OCI-LY7 (cell line): ENCODE results near the gene COL20A1. TPM values are rescaled to one million over a fixed set of nuclear protein-coding genes. Genes with fewer than 3 reads are reported as not detected.

Experiments used
- BruUV-seq: library from RNA; stranded (reverse); fragments of 400-500 nt; replicated peaks from 2 replicates; lab custom pipeline; 2021; lab: Mats Ljungman, UMichigan
- CTCF ChIA-PET: fragments of 300-600 bp; sonication (Branson Sonifier 250); formaldehyde crosslinking; loops from one replicate; lab custom pipeline; 2022; ENCODE audit warnings: antibody characterized with exemption; ENCODE audit not compliant: unreplicated experiment; lab: Charles Lee
- POLR2A ChIA-PET: fragments of 300-600 bp; sonication (Branson Sonifier 250); formaldehyde crosslinking; loops from one replicate; lab custom pipeline; 2022; ENCODE audit warnings: antibody characterized with exemption; lab: Charles Lee
- DNase-seq: peaks from one replicate; pipeline ENCODE4 v3.0.0-alpha.2; 2015; ENCODE audit warnings: low spot score
- H2AFZ ChIP-seq: fragments of 200-600 bp; sonication (generic), shearing (Covaris generic); 2 replicates; pipeline ENCODE4 v1.6.1; 2014; ENCODE audit warnings: mild to moderate bottlenecking, antibody characterized with exemption, low read length, moderate library complexity
- H3K27ac ChIP-seq: fragments of 200-600 bp; sonication (generic); 2 replicates; pipeline ENCODE4 v1.5.1; 2014; ENCODE audit warnings: mixed run types, low read depth, mild to moderate bottlenecking, moderate library complexity, low read length, inconsistent platforms; ENCODE audit not compliant: poor library complexity, severe bottlenecking
- H3K36me3 ChIP-seq: fragments of 200-600 bp; sonication (generic); 2 replicates; pipeline ENCODE4 v1.6.1; 2014; ENCODE audit warnings: mild to moderate bottlenecking, antibody characterized with exemption, low read length, moderate library complexity, mixed read lengths; ENCODE audit not compliant: insufficient read depth
- H3K4me1 ChIP-seq: fragments of 200-600 bp; sonication (generic); 2 replicates; pipeline ENCODE4 v1.5.1; 2014; ENCODE audit warnings: mild to moderate bottlenecking, low read length; ENCODE audit not compliant: insufficient read depth, poor library complexity, severe bottlenecking
- H3K4me2 ChIP-seq: fragments of 200-600 bp; sonication (generic); 2 replicates; pipeline ENCODE4 v1.6.1; 2014; ENCODE audit warnings: mild to moderate bottlenecking, low read length
- H3K4me3 ChIP-seq: fragments of 200-600 bp; sonication (generic); 2 replicates; pipeline ENCODE4 v1.5.1; 2014; ENCODE audit warnings: mild to moderate bottlenecking, low read depth, low read length; ENCODE audit not compliant: poor library complexity, severe bottlenecking
- H3K79me2 ChIP-seq: fragments of 200-600 bp; sonication (generic); 2 replicates; pipeline ENCODE4 v1.6.1; 2016; ENCODE audit warnings: low read depth, mild to moderate bottlenecking, low read length, moderate library complexity, mixed read lengths; ENCODE audit not compliant: insufficient read depth
- H3K9me2 ChIP-seq: fragments of 200-600 bp; sonication (generic); 2 replicates; pipeline ENCODE4 v1.6.1; 2016; ENCODE audit warnings: mild to moderate bottlenecking, low read length, mixed read lengths; ENCODE audit not compliant: insufficient read depth
- H3K9me3 ChIP-seq: fragments of 200-600 bp; sonication (generic); 2 replicates; pipeline ENCODE4 v1.6.1; 2014; ENCODE audit warnings: mild to moderate bottlenecking, mixed run types, low read length, mixed read lengths
- H4K20me1 ChIP-seq: fragments of 200-600 bp; sonication (generic); 2 replicates; pipeline ENCODE4 v1.6.1; 2014; ENCODE audit warnings: mild to moderate bottlenecking, antibody characterized with exemption, low read length, moderate library complexity, mixed read lengths; ENCODE audit not compliant: insufficient read depth
- EZH2phosphoT487 ChIP-seq: fragments of 200-600 bp; sonication (generic); IDR thresholded peaks from 2 replicates; pipeline ENCODE4 v1.6.1; 2018; ENCODE audit warnings: low read depth, borderline replicate concordance, mild to moderate bottlenecking, mixed run types, antibody characterized with exemption, low read length, moderate library complexity, mixed read lengths
- intact Hi-C: fragments of 100-400 bp; cut with micrococcal nuclease; formaldehyde crosslinking; loops from one replicate; pipeline ENCODE4 v1.10.0; 2022; ENCODE audit not compliant: unreplicated experiment
- total RNA-seq, 2 experiments: library from RNA; depleted of rRNA in 1 of 2; stranded (reverse); fragments of >200 nt in 1 of 2; shearing (Covaris generic) in 1 of 2; gene quantifications; 2 replicates each; pipeline ENCODE4 v1.2.3, GENCODE V29; 2014 to 2022
- TF ChIP-seq, protein P1 (sequence below): fragments of 200-600 bp; sonication (generic); conservative IDR thresholded peaks from 2 replicates; pipeline ENCODE4 v1.5.1; 2014; ENCODE audit warnings: mild to moderate bottlenecking, antibody characterized with exemption, low read length, moderate library complexity, mixed read lengths

The COL20A1 gene
- total RNA-seq, 2 experiments from 2014 or later: 0.15 TPM; not detected in 1

DNA sequence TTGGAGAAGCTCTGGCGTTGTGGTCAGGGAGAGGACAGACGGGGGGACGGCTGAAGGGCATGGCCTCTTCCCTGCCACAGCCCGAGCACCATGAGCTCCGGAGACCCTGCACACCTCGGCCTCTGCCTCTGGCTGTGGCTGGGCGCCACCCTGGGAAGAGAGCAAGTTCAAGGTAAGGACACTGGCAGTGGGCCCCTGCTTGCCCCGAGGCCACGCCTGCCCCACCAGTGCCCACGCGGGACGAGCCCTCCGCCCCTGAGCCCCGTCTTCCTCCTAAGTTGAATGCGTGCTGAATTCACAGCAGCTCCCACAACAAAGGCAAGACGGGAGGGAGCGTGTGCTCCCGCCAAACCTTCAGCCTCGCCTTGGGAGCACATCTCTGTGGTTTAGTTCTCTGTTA lies 2.0 kb downstream of the COL20A1 start:
- no peaks in the 10 kb centered on the region for H3K9me2 ChIP-seq
- intact Hi-C loops: no loop called here
- no peak overlapping the region for H3K27ac ChIP-seq
- H4K20me1 ChIP-seq: no peaks in the 10 kb centered on the region
- no TSS peak for BruUV-seq
- TF ChIP-seq, protein P1, sequence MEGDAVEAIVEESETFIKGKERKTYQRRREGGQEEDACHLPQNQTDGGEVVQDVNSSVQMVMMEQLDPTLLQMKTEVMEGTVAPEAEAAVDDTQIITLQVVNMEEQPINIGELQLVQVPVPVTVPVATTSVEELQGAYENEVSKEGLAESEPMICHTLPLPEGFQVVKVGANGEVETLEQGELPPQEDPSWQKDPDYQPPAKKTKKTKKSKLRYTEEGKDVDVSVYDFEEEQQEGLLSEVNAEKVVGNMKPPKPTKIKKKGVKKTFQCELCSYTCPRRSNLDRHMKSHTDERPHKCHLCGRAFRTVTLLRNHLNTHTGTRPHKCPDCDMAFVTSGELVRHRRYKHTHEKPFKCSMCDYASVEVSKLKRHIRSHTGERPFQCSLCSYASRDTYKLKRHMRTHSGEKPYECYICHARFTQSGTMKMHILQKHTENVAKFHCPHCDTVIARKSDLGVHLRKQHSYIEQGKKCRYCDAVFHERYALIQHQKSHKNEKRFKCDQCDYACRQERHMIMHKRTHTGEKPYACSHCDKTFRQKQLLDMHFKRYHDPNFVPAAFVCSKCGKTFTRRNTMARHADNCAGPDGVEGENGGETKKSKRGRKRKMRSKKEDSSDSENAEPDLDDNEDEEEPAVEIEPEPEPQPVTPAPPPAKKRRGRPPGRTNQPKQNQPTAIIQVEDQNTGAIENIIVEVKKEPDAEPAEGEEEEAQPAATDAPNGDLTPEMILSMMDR: no peak
- no peak for TF ChIP-seq EZH2phosphoT487
- DNase-seq: no peak
- H3K4me3 ChIP-seq: no peak overlapping the region
- H3K36me3 ChIP-seq: no peaks in the 10 kb centered on the region
- H2AFZ ChIP-seq: no peak overlapping the region
- no peaks in the 10 kb centered on the region for H3K9me3 ChIP-seq
- no peaks in the 10 kb centered on the region for H3K4me1 ChIP-seq
- H3K4me2 ChIP-seq: no peak overlapping the region
- H3K79me2 ChIP-seq: no peaks in the 10 kb centered on the region
- ChIA-PET POLR2A (no interaction called here), CTCF (no interaction called here)

DNA sequence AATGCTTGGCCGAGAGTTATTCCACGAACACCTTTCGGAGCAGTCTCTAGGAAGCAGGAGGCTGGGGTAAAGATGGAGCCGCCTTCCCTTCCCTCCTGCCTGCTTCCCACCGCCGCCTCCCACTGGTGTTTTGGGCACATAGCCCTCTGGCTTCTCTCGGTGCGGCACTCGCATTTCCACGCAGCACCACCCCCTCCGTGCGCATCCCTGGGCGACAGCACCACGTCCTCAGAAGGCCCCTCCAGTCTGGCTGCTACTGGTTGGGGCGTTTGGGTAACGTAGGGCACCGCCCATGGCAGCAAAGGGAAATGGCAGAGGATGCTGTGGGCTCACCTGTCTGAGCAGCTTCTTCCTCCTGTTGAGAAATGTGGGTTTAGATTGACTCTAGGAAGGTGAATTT lies 2.4 kb downstream of the COL20A1 start:
- Histone ChIP-seq H3K4me1 (no peaks in the 10 kb centered on the region), H3K79me2 (no peaks in the 10 kb centered on the region), H3K27ac (no peak overlapping the region), H3K4me2 (no peak overlapping the region), H3K36me3 (no peaks in the 10 kb centered on the region), H3K9me3 (no peaks in the 10 kb centered on the region), H3K9me2 (no peaks in the 10 kb centered on the region), H3K4me3 (no peak overlapping the region), H2AFZ (no peak overlapping the region), H4K20me1 (no peaks in the 10 kb centered on the region)
- ChIA-PET CTCF (no interaction called here), POLR2A (no interaction called here)
- intact Hi-C loops: no loop called here
- no peak for DNase-seq
- TF ChIP-seq, protein P1: peak; percentile 37
- no peak for TF ChIP-seq EZH2phosphoT487
- no TSS peak for BruUV-seq

DNA sequence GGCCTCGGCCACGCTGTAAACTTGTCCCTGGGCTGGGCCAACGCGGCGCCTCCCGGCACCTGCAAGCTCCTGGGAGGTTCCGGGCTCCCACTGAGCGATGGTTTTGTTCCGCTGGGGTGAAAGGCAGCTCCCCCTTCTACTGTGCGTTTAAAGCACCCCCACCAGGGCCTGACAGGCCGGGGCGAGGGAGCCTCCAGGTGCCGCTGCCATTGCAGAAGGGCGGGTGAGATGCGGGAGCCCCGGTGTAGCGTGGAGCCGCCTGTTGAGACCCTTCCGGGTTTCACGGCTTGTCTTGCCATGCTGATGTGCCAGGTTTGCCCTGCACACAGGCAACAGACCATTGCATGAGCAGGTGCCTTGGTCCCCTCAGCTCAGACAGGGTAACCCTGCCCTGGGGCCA lies 2.9 kb downstream of the COL20A1 start:
- Histone ChIP-seq H3K27ac (no peak overlapping the region), H4K20me1 (no peaks in the 10 kb centered on the region), H3K36me3 (no peaks in the 10 kb centered on the region), H3K79me2 (no peaks in the 10 kb centered on the region), H3K4me1 (no peaks in the 10 kb centered on the region), H3K9me2 (no peaks in the 10 kb centered on the region), H3K4me3 (no peak overlapping the region), H2AFZ (no peak overlapping the region), H3K4me2 (no peak overlapping the region), H3K9me3 (no peaks in the 10 kb centered on the region)
- no TSS peak for BruUV-seq
- no peak for TF ChIP-seq EZH2phosphoT487
- TF ChIP-seq, protein P1: no peak
- DNase-seq: no peak
- ChIA-PET POLR2A (no interaction called here), CTCF (no interaction called here)
- intact Hi-C loops: no loop called here
